Glutamatergic neuron (in vitro differentiated cells): Measurements from ENCODE around the gene NEK9. TPM values are rescaled to one million over a fixed set of nuclear protein-coding genes. Genes with fewer than 3 reads are reported as not detected.

Experiments used
- DNase-seq: peaks from one replicate; pipeline ENCODE4 v3.0.0; 2022
- H3K27ac Mint-ChIP-seq: one replicate; pipeline ENCODE4 v1.8.0; 2020; ENCODE audit warnings: mild to moderate bottlenecking, mixed read lengths, inconsistent platforms; ENCODE audit not compliant: unreplicated experiment
- H3K27me3 Mint-ChIP-seq: one replicate; pipeline ENCODE4 v1.8.0; 2020; ENCODE audit warnings: mild to moderate bottlenecking, moderate library complexity, mixed read lengths, inconsistent platforms; ENCODE audit not compliant: unreplicated experiment
- H3K36me3 Mint-ChIP-seq: one replicate; pipeline ENCODE4 v1.8.0; 2020; ENCODE audit warnings: mild to moderate bottlenecking, mixed read lengths, inconsistent platforms; ENCODE audit not compliant: unreplicated experiment
- H3K4me1 Mint-ChIP-seq: one replicate; pipeline ENCODE4 v1.8.0; 2020; ENCODE audit warnings: mild to moderate bottlenecking, low read depth, mixed read lengths, inconsistent platforms; ENCODE audit not compliant: unreplicated experiment
- H3K4me3 Mint-ChIP-seq: one replicate; pipeline ENCODE4 v1.8.0; 2020; ENCODE audit warnings: mild to moderate bottlenecking, mixed read lengths, inconsistent platforms; ENCODE audit not compliant: unreplicated experiment
- H3K9me3 Mint-ChIP-seq: one replicate; pipeline ENCODE4 v1.8.0; 2020; ENCODE audit warnings: mild to moderate bottlenecking, moderate library complexity, mixed read lengths, inconsistent platforms; ENCODE audit not compliant: unreplicated experiment
- total RNA-seq: library from RNA; stranded (reverse); fragmentation: NEBNext Ultra II Directional; extraction: Animal tissue kit (Norgen Biotek cat#: 25700); gene quantifications from one replicate; pipeline ENCODE4 v1.2.1, GENCODE V29; 2021; ENCODE audit not compliant: unreplicated experiment
- TF ChIP-seq, protein P1 (sequence below): fragments of 200-600 bp; sonication (generic); IDR thresholded peaks from one replicate; pipeline ENCODE4 v1.5.0; 2021; ENCODE audit not compliant: partially characterized antibody, unreplicated experiment

The NEK9 gene
- total RNA-seq, 1 donor from 2014 or later = 50.7 TPM

DNA sequence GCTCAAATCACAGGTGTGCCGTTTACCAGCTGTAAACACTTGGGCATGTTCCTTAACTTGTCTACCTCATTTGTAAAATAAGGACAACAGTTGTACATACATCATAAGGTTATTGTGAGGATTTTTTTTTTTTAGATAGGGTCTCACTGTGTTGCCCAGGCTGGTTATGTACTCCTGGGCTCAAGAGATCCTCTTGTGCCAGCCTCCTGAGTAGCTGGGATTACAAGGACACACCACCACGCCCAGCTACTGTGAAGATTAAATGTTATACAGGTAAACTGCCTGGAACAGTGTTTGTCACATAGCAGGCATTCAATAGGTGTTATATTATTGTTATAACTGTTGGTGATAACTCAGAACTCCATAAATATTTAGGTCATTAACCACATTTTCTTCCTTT is 36.8 kb upstream of the NEK9 start:
- TF ChIP-seq, protein P1, sequence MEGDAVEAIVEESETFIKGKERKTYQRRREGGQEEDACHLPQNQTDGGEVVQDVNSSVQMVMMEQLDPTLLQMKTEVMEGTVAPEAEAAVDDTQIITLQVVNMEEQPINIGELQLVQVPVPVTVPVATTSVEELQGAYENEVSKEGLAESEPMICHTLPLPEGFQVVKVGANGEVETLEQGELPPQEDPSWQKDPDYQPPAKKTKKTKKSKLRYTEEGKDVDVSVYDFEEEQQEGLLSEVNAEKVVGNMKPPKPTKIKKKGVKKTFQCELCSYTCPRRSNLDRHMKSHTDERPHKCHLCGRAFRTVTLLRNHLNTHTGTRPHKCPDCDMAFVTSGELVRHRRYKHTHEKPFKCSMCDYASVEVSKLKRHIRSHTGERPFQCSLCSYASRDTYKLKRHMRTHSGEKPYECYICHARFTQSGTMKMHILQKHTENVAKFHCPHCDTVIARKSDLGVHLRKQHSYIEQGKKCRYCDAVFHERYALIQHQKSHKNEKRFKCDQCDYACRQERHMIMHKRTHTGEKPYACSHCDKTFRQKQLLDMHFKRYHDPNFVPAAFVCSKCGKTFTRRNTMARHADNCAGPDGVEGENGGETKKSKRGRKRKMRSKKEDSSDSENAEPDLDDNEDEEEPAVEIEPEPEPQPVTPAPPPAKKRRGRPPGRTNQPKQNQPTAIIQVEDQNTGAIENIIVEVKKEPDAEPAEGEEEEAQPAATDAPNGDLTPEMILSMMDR = no peak
- Mint-ChIP-seq H3K27me3 (peaks cover 4% of the 10 kb centered on the region), H3K36me3 (no peaks in the 10 kb centered on the region), H3K4me3 (no peak overlapping the region), H3K9me3 (peaks cover 6% of the 10 kb centered on the region), H3K27ac (no peak overlapping the region), H3K4me1 (peaks cover 24% of the 10 kb centered on the region)
- no peak for DNase-seq

DNA sequence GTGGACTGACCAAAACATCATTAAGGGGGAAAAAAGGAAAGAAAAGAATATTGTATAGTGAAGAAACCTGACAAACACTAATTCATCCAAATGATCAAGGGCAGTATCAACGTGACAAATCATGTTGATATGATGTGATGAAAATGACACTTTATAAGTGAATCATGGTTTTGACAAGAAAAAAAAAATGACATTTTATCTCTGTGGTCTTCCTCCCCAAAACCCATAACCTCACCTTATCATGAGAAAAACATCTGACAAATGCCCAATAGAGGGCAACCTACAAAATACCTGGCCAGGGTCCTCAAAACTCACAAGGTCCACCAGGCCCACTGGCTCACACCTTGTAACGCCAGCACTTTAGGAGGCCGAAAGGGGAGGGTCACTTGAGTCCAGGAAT is 35.8 kb upstream of the NEK9 start:
- Mint-ChIP-seq H3K9me3 (peaks cover 6% of the 10 kb centered on the region), H3K4me1 (peaks cover 18% of the 10 kb centered on the region), H3K27me3 (peaks cover 4% of the 10 kb centered on the region), H3K27ac (no peak overlapping the region), H3K4me3 (no peak overlapping the region), H3K36me3 (no peaks in the 10 kb centered on the region)
- TF ChIP-seq, protein P1 = no peak
- no peak for DNase-seq

DNA sequence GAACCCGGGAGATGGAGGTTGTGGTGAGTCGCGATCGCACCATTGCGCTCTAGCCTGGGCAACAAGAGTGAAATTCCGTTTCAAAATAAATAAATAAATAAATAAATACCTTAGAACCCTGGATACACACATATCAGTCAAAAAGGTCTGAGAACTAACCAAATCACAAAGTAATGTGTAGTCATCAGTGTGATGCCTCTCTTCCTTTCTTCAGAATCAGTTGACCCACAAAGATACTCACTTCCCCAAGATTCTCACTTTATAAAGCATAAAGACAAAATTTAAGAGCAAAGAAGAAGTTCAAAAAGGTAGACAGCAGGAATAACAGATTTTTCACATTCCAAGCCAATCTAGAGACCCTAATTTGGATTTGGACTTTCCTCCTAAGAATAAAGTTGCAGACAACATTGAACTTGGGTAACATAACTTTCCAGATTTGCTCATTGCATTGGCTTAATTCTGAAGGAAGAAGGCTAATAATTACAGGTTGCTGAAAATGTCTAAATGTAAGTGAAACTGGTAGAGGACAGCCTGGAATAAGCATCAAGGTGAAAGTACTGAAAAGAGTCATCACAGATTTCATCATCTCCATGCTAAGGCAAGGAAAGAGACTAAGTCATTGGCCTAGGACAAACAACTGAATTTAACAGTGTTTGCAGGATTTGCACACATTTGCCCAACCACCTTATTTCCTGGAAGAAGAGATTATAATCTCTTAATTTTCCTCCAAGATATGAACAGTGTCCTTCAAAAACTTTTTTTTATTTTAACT is 32.2 kb upstream of the NEK9 start:
- no peak overlapping the region for H3K27ac Mint-ChIP-seq
- H3K4me1 Mint-ChIP-seq = no peaks in the 10 kb centered on the region
- TF ChIP-seq, protein P1 = no peak

GRCh38 chr14:75156901-75157300 is 30.1 kb upstream of the NEK9 start:
- TF ChIP-seq, protein P1 = no peak
- H3K36me3 Mint-ChIP-seq = no peaks in the 10 kb centered on the region
- no peak overlapping the region for H3K4me3 Mint-ChIP-seq
- H3K27ac Mint-ChIP-seq = no peak overlapping the region
- no peaks in the 10 kb centered on the region for H3K9me3 Mint-ChIP-seq
- no peaks in the 10 kb centered on the region for H3K27me3 Mint-ChIP-seq
- no peak for DNase-seq
- H3K4me1 Mint-ChIP-seq = no peaks in the 10 kb centered on the region

More for the DNA sequence above, 32.2 kb upstream of the NEK9 start:
- no peaks in the 10 kb centered on the region for H3K36me3 Mint-ChIP-seq
- H3K4me3 Mint-ChIP-seq = no peak overlapping the region
- no peaks in the 10 kb centered on the region for H3K9me3 Mint-ChIP-seq
- no peak for DNase-seq
- H3K27me3 Mint-ChIP-seq = no peaks in the 10 kb centered on the region

- H3K9me3 Mint-ChIP-seq = no peaks in the 10 kb centered on the region
- TF ChIP-seq, protein P1 = no peak
- H3K4me3 Mint-ChIP-seq = no peak overlapping the region
- DNase-seq = no peak
- H3K4me1 Mint-ChIP-seq = no peaks in the 10 kb centered on the region
- no peaks in the 10 kb centered on the region for H3K36me3 Mint-ChIP-seq
- no peak overlapping the region for H3K27ac Mint-ChIP-seq
- H3K27me3 Mint-ChIP-seq = no peaks in the 10 kb centered on the region
Measured at GRCh38 chr14:75156111-75156510, 29.3 kb upstream of the NEK9 start.
